Inferior parietal cortex (tissue), 1 donor: Measurements from ENCODE around the gene LTA4H.
"Not testable (repeated sequence)": the region's sequence is repeated elsewhere in the genome, so short reads cannot be mapped to it uniquely, and the experiment has no call there.

Experiments used
- DNase-seq: peaks from one replicate; pipeline ENCODE4 v3.0.0-alpha.2; 2016; ENCODE audit errors: extremely low spot score

LTA4H gene

DNA sequence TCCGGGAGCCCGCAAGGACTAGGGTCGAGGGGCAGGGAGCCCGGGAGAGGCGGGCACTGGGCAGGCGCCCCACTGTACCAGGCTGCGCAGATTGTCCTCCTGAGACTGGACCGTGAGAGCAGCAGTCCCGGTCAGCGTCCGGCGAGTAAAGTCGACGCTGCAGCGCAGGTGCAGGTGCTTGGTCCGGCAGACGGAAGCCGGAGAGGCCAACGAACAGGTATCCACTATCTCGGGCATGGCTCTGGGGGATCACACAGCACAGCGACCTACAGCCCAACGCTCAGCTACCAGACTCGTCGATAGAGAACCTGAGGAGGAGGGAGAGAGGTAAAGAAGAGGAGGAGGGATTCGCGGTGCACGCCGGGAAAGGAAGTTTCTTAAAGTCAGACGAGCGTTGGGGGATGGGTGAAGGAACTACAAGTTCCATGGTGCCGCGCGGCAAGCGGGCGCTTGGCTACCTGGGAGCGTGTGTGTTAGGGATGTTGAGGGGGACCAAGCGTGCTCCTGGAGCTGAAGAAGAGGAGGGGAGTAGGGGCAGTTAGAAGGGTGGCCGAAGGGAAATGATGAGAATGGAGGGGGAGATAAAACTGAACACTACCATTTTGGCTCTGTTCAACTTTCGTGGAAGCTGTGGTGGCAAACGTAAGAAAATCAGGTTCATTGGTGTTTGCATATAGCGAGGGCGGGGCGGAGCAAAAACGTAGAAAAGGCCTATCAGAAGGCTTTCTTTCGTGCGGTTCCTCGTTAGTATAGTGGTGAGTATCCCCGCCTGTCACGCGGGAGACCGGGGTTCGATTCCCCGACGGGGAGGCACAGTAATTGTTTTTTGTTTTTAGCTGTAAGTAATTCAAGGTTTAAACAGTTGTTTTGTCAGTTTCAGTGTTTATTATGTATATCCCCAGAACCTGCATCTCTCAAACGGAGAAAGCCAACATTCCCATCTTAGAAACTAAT lies at the start of gene LTA4H:
TSS of gene LTA4H (minus strand) at position 305 of the 954 bp plus-strand sequence. CDS start at position 237, 68 bp downstream.
- DNase-seq, result peak; percentile 98

DNA sequence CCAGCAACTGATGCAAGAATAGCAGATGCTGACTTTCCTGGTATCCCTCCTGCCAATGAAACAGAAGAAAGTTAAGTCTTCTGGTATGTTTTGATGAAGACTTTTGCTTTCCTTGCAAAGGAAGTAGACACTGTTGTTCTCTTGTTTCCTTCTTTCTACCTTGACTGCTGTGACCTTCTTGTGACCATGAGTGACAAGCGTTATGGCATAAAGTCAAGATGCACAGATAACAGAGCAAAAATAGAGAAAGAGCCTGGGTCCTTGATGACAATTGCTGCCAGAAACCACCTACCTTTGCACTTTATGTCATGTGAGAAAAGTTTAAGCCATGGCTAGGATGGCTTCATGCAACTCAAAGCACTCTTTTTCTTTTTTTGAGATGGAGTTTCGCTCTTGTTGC lies 49.2 kb upstream of the LTA4H start:
- DNase-seq, result no peak

DNA sequence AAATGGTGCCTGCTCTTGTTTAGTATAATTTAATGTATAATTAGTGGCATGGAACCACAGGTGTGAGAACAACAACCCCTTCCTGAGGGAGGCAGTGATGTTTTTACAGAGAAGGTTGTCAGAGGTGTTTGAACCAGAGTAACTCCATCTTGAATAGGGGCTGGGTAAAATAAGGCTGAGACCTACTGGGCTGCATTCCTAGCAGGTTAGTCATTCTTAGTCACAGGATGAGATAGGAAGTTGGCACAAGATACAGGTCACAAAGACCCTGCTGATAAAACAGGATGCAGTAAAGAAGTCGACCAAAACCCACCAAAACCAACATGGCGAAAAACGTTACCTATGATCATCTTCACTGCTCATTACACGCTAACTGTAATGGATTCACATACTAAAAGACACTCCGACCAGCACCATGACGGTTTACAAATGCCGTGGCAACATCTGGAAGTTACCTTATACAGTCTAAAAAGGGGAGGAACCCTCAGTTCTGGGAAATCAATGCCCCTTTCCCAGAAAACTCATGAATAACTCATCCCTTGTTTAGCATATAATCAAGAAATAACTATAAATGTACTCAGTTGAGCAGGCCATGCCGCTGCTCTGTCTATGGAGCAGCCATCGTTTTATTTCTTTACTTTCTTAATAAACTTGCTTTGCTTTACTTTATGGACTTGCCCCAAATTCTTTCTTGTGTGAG lies 47.8 kb upstream of the LTA4H start:
- DNase-seq, result no peak

DNA sequence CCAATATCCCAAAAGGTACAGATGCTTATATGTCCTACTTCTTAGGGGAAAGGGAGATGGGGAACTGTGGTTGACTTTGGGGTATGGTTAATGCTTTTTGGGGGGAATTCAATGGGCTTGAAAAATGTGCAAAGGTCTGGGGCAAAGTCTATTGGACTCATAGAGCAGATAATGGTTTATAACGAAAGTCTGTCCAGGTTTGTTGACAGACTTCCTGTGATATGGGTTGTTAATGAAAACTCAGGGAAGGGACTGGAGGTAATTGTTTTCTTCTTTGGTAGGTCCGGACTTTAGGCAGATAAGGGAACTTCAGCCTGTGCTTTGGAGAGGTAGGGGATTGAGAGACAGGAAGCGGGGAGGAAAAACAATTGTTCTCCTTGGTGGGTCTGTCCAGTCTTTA lies 46.2 kb upstream of the LTA4H start:
- DNase-seq, result no peak

DNA sequence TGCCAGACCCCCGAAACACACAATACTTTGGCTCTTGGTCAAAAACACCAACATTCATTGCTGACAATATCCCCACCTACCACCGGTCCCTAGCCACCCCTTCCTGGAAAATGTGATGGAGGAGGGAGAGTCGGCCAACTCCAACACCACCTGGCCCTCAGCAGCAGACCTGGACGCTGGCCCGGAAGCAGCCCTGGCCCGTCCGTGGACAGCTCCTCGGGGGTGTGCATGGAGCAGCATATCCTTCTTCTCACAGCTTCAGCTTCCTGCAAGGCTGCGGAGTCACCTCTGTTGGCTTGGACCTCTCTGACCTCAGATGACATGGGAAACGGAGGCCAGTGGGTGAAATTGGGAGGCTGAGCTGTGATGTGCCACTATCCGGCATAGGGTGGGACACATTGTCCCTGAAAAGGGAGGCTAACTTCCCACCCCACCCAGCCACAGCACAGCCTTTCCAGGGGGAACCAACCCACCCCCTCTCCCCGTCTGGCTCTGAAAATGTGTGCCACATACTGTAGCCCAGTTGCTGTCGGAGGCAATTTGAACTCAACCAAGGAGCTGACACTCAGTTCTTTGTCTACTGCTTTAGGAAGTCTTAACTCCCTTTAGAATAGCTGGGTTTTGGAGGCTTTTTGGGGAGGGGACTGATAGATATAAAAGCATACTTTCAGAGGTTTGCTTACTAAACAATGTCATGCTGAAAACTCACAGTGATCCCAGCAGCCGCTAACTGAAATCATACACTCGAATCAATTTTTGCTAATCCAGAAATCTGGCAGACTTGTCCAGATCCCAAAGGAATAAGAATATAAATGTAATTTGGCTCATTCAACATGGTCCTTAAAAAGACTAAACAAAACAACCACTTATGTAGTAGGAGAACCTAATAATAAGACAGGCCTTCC lies 43.1 kb upstream of the LTA4H start:
- no peak for DNase-seq

DNA sequence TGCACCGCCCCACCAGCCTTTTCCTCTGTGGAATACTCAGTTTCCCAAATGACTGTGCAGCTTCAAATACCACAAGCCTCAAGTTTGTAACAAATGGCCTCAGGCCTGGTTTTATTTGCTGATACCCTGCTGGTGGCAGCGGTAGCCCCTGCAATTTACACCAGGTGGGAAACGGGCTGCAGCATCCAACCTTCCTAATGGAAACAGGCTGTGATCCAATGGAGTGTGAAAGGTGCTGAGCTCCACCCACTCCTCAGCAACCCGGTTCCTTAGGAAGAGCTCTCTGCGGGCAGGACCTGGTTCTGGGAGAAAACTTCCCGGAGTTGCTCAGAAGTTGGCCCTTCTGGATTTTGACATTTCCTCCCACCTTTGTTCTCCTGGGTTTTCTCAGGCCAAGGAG lies 41.7 kb upstream of the LTA4H start:
- no peak for DNase-seq

DNA sequence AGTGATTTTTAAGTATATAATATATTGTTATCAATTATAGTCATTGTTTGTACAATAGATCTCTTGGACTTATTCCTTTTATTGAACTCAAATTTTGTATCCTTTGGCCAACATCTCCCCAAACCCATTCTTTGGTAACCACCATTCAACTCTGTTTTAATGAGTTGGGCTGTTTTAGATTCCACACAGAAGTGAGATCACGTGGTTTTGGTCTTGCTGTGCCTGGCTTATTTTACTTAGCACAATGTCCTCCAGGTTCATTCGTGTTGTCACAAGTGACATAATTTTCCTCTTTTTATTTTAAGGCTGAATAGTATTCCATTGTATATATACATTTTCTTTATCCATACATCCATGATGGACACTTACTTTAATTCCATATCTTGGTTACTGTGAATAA lies 40.2 kb upstream of the LTA4H start:
- no peak for DNase-seq

DNA sequence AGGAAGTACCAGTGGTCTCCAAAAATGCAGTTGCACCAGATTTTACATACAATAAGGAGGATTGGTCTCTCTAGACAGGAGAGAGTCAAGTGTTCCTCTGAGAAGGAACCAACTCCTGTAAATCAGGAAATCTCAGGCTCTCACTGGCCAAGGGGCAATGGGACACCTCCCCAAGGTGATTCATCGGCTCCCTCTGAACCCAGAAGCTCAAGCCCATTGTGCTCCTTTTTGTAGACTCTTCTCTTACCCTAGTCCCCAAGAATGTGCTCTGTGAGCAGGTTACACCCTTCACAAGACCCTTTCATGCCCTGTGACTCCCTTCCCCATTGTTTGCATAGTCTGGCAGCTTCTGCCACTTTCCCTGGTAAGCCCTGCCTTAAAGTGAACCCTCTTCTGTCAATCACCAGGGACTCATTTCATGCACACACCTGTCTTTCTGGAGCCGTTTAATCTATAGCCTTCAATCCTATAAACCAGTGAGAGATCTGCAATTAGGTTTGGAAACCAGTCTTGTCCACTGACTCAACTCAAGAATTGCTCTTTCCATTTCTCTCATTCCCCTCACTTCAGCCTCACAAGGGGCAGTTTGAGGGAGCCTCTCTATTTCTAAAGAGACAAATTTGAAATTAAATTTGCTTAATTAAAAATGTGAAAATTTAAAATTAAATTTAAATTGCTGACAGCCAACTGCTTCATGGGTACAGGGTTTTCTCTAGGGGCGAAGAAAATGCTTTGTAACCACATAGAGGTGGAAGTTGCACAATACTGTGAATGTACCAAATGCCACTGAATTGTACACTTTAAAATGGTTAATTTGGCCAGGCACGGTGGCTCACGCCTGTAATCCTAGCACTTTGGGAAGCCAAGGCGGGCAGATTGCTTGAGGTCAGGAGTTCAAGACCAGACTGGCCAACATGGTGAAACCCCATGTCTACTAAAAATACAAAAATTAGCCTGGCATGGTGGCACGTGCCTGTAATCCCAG lies 38.3 kb upstream of the LTA4H start:
- no peak for DNase-seq

DNA sequence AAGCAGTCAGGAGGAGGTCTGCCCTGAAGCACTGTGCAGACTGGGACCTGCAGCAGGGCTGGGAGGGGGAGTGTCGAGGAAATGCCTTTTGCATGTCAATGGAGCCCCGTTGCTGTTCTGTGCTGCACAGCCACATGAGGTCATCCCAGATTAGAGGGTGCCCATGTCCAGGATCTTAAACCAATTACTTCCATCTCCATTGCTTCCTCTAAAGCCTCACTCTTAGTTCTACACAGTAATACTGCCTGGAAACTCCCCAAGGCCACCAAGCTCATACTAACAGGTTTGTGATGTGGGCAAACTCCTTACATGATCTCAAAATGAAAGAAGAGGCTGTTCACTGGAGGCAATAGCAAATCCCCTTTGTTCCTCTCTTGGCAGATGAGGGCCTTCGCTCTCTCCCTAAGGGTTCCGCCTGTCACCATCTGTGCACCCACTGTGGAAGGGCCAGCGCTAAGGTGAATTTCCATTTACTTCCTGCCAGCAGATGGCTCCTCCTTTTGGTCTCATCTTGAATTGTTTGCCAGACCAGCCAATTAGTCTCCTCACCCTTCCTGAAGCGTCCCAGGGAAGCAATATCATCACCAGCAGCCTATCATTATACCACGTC lies 35.4 kb upstream of the LTA4H start:
- no peak for DNase-seq

DNA sequence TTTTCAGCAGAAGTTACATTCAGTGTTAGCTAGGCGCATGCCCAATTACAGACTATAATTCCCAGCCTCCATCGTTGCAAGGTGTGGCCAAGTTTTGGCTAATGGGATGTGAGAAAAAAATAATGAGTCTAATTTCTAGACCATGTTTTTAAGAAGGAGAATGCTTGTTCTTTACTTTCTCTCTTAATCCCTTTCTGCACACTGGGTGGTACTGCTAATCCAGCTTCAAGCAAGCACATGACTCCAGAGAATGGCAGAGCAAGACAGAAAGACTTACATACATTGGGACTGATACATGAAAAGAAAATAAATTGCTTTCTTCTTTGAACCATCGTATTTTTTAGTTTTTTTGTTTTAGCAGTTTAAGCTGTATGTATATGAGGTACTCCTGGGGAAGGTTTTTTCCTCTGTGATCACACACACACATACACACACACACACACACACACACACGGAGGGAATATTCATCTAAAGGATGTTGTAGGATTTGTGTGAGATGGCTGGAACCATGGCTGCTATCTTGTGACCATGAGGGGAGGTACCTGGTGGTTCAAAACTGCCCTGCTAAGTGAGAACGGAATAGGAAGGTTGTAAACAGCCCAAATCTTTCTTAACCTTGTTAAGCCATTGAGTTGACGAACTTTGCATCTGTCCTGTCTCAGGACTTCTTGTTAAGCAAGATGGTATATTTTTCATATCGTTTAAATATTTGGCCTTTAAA lies 34.3 kb upstream of the LTA4H start:
- no peak for DNase-seq

DNA sequence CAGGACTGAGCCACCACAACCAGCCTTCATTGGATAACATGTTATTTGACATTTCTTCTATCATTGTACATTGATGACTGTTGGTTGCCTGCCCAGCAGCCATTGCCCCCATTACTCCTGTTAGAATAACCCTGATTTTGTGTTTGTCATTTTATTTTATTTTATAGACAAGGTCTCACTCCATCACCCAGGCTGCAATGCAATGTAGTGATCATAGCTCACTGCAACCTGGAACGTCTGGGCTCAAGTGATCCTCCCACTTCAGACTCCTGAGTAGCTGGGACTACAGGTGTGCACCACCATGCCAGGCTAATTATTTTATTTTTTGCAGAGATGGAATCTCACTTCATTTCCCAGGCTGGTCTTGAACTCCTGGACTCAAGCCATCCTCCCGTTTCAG lies 33.2 kb upstream of the LTA4H start:
- DNase-seq, result no peak

DNA sequence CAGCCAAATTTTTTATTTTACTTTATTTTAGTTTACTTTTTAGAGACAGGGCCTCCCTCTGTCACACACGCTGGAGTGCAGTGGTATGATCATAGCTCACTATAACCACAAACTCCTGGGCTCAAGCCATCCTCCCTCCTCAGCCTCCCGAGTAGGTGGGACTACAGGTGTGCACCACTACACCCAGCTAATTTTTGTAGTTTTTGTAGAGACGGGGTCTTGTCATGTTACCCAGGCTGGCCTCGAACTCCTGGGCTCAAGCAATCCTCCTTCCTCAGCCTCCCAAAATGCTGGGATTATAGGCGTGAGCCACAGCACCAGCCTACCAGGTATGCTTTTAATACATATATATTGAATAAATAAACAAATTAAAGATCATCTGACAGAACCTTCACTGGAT lies 32.7 kb upstream of the LTA4H start:
- DNase-seq, result no peak

DNA sequence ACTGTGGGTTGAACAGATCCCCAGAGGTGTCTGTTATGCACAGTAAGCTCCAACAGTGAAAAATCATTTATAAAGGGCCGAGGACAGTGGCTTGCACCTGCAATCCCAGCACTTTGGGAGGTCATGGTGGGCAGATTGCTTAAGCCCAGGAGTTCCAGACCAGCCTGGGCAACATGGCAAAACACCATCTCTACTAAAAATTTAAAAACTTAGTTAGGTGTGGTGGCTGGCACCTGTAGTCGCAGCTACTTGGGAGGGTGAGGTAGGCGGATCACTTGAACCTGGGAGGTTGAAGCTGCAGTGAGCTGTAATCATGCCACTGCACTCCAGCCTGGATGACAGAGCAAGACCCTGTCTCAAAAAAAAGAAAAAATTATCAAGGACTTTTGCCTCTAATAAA lies 30.4 kb upstream of the LTA4H start:
- not testable (repeated sequence) for DNase-seq

DNA sequence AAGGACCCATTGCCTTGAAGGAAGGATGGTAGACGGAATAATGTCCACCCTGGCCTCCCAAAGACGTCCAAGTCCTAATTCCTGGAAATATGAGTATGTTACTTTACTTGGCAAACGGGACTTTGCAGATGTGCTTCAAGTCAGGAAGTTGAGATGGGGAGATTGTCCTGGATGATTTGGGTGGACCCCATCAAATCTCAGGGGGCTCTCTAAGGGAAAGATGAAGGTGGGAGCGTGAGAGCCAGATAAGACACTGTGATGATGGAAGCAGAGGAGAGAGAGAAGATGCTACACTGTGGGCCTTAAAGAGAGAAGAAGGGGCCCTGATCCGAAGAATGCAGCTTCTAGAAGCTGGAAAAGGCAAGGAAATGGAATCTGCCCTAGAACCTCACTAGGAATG lies 29.6 kb upstream of the LTA4H start:
- DNase-seq, result no peak

DNA sequence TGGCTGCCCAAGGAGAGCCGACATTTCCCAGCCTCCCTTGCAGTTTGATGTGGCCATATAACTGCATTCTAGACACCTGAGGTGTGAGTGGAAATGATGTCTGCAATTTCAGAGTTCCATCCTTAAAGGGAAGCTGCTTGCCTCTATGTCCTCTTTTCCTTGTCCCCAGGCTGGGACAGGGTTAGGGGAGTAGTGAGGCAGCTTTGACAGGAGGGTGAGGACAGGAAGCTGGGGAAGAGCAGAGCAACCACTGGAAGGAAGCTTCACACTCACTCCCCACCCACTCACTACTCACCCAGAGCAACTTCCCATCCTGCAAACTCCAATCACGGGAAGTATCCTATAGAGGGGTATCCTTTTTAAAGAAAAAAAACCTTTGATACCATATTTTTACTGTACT lies 28.9 kb upstream of the LTA4H start:
- no peak for DNase-seq

DNA sequence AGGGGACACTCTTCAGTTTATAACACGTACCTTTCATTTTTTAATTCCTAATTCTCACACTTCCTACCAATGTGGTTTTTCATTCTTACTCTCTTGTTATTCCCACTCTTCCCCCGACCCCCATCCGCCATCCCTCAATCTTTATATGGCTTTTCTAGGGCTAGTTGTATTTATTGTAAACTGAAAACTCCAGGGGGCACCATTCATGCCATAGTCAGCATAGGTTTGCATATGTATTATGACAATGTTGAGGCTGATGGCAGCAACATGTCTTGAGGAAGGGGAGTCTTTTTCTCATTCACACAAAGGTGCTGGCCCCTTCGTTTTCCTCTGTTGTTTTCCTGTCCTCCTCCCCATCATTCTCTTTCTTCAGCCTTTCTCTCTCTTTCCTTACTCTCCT lies 27.7 kb upstream of the LTA4H start:
- no peak for DNase-seq

DNA sequence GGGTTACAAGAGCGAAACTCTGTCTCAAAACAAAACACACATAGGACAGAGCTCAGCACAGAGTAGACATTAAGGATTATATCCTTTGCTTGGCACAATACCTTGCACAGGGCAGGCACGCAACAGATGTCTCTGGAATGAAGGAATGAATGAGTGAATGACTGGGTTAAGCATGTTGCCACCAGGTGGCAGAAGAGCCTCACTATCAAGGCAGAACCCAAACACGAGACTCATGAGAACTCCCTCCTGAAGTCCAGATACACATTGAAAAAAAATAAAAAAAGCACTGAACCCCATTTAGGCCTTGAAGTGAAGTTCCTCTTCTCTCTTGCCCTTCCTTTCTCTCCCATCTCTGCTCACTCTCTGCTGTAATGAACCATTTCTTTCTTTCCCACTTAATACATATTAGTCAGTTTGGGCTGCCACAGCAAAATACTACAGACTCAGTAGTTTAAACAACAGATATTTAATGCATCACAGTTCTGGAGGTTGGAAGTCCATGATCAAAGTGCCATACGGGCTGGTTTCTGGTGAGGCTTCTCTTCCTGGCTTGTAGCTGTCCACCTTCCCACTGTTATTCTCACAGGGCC lies 26.6 kb upstream of the LTA4H start:
- DNase-seq, result peak; percentile 81

DNA sequence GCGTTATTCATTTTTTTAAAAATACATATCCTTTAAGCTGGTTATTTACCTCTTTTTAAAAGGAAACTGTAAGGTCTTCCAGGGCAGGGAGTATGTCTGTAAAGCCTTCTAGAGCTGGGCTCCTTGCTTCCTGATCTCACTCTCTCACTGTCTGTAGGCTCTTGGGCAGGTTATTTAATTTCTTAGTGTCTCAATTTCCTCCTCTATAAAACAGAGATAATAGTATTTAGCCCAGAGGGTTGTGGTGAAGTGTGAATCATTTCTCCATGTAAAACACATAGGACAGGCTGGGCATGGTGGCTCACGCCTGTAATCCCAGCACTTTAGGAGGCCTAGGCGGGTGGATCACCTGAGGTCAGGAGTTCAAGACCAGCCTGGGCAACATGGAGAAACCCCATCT lies 25.9 kb upstream of the LTA4H start:
- DNase-seq, result no peak

DNA sequence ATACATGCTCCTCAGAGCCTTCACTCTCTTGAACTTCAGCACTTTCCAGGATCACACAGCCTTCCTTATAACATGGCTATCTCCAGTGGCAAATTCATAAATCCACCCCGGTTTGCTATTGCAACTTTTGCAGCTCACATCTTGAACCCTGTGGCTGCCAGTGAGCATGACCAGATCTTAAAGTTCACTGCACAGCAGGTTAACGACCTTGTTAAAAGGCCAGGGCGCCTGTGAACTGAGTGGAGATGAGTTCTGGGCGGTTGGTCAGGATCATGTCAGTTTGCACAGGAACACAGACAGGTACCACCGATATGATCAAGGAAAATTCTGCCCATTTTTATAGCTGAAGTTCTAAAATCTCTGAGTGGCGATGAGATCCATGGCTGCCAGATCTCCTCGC lies 24.7 kb upstream of the LTA4H start:
- no peak for DNase-seq
